IMR-90 (cell line): Measurements from ENCODE around the gene PALS1. TPM values are rescaled to one million over a fixed set of nuclear protein-coding genes. Genes with fewer than 3 reads are reported as not detected.

Experiments used
- ATAC-seq: fragments of 200-7000 bp; cut with Tn5 transposase; 2 replicates; pipeline ENCODE4 v1.9.1; 2020; ENCODE audit warnings: low read depth, mild to moderate bottlenecking, moderate library complexity
- BruUV-seq: library from RNA; stranded (reverse); fragments of 400-500 nt; replicated peaks from 2 replicates; lab custom pipeline; 2021; lab: Mats Ljungman, UMichigan
- CTCF ChIA-PET: fragments of 300-600 bp; formaldehyde crosslinking; extraction: SDS; loops from one replicate; lab custom pipeline; 2021; ENCODE audit warnings: antibody characterized with exemption; lab: Yijun Ruan, JAX
- POLR2A ChIA-PET: fragments of 300-600 bp; sonication (Branson Sonifier 250); formaldehyde crosslinking; loops from one replicate; lab custom pipeline; 2022; ENCODE audit warnings: antibody characterized with exemption; ENCODE audit not compliant: unreplicated experiment; lab: Charles Lee
- DNase-seq: peaks from one replicate; pipeline ENCODE4 v3.0.0; 2013
- H2AFZ ChIP-seq: replicated peaks from 2 replicates; pipeline ENCODE3; 2013; ENCODE audit warnings: low read length, mild to moderate bottlenecking; ENCODE audit not compliant: poor library complexity
- H2AK5ac ChIP-seq: 2 replicates; pipeline ENCODE4 v1.6.1; 2013; ENCODE audit warnings: low read depth, low read length, inconsistent platforms
- H2AK9ac ChIP-seq: replicated peaks from 2 replicates; pipeline ENCODE3; 2013; ENCODE audit warnings: mild to moderate bottlenecking, low read depth, low read length, moderate library complexity; ENCODE audit not compliant: poor library complexity
- H2BK120ac ChIP-seq: 2 replicates; pipeline ENCODE4 v1.6.1; 2013; ENCODE audit warnings: low read depth, low read length, inconsistent platforms
- H2BK15ac ChIP-seq: 3 replicates; pipeline ENCODE4 v1.6.1; 2013; ENCODE audit warnings: low read depth, low read length, inconsistent platforms
- H2BK20ac ChIP-seq: 2 replicates; pipeline ENCODE4 v1.6.1; 2013; ENCODE audit warnings: low read depth, mild to moderate bottlenecking, inconsistent platforms, low read length, moderate library complexity
- H2BK5ac ChIP-seq: 2 replicates; pipeline ENCODE4 v1.6.1; 2013; ENCODE audit warnings: mild to moderate bottlenecking, low read depth, low read length, inconsistent platforms; ENCODE audit not compliant: poor library complexity, severe bottlenecking
- H3K14ac ChIP-seq: replicated peaks from 2 replicates; pipeline ENCODE4 v1.6.1; 2013; ENCODE audit warnings: low read depth, low read length, inconsistent platforms
- H3K18ac ChIP-seq: 2 replicates; pipeline ENCODE4 v1.6.1; 2013; ENCODE audit warnings: low read depth, low read length, control low read depth
- H3K23ac ChIP-seq: 2 replicates; pipeline ENCODE4 v1.6.1; 2013; ENCODE audit warnings: low read depth, low read length, inconsistent platforms
- H3K27ac ChIP-seq: 2 replicates; pipeline ENCODE4 v1.5.1; 2013; ENCODE audit warnings: mild to moderate bottlenecking, control low read depth, low read length; ENCODE audit not compliant: insufficient read depth
- H3K27me3 ChIP-seq: 2 replicates; pipeline ENCODE4 v1.6.1; 2013; ENCODE audit warnings: low read length; ENCODE audit not compliant: control insufficient read depth, insufficient read depth
- H3K36me3 ChIP-seq: 2 replicates; pipeline ENCODE4 v1.6.1; 2013; ENCODE audit warnings: low read length, mixed read lengths; ENCODE audit not compliant: control insufficient read depth, insufficient read depth
- H3K4ac ChIP-seq: 2 replicates; pipeline ENCODE4 v1.6.1; 2013; ENCODE audit warnings: low read depth, low read length, inconsistent platforms
- H3K4me1 ChIP-seq: 2 replicates; pipeline ENCODE4 v1.6.1; 2013; ENCODE audit warnings: low read length, mixed read lengths; ENCODE audit not compliant: control insufficient read depth, insufficient read depth
- H3K4me2 ChIP-seq: 2 replicates; pipeline ENCODE4 v1.6.1; 2013; ENCODE audit warnings: low read depth, mild to moderate bottlenecking, control low read depth, low read length, moderate library complexity
- H3K4me3 ChIP-seq: 2 replicates; pipeline ENCODE4 v1.5.1; 2013; ENCODE audit warnings: low read depth, mild to moderate bottlenecking, control low read depth, low read length, moderate library complexity; ENCODE audit not compliant: insufficient read depth
- H3K56ac ChIP-seq: 2 replicates; pipeline ENCODE4 v1.6.1; 2013; ENCODE audit warnings: low read length, inconsistent platforms; ENCODE audit not compliant: insufficient read depth; ENCODE audit errors: extremely low read depth
- H3K79me1 ChIP-seq, 2 experiments: 2 replicates each; pipeline ENCODE4 v1.6.1; 2013; ENCODE audit warnings: low read length in 2 of 2, inconsistent platforms in 1 of 2, low read depth in 1 of 2
- H3K9ac ChIP-seq: 2 replicates; pipeline ENCODE4 v1.6.1; 2013; ENCODE audit warnings: low read depth, low read length, control low read depth
- H3K9me1 ChIP-seq: 2 replicates; pipeline ENCODE4 v1.6.1; 2013; ENCODE audit warnings: low read length, inconsistent platforms; ENCODE audit not compliant: insufficient read depth
- H3K9me3 ChIP-seq: 2 replicates; pipeline ENCODE4 v1.6.1; 2013; ENCODE audit warnings: low read length; ENCODE audit not compliant: control insufficient read depth, insufficient read depth
- H4K20me1 ChIP-seq: 2 replicates; pipeline ENCODE4 v1.6.1; 2013; ENCODE audit warnings: low read length, inconsistent platforms; ENCODE audit not compliant: insufficient read depth
- H4K5ac ChIP-seq: 2 replicates; pipeline ENCODE4 v1.6.1; 2013; ENCODE audit warnings: mild to moderate bottlenecking, low read depth, low read length, control low read depth
- H4K8ac ChIP-seq, 2 experiments: 2 replicates each; pipeline ENCODE4 v1.6.1; 2013; ENCODE audit warnings: low read depth in 2 of 2, low read length in 2 of 2, control low read depth in 1 of 2, inconsistent platforms in 1 of 2
- H4K91ac ChIP-seq: 2 replicates; pipeline ENCODE4 v1.6.1; 2013; ENCODE audit warnings: low read depth, low read length, inconsistent platforms; ENCODE audit not compliant: insufficient read depth
- CEBPB ChIP-seq: IDR thresholded peaks from 2 replicates; pipeline ENCODE4 v1.6.1; 2012; ENCODE audit warnings: low read depth, low read length, improper control_type of control experiment
- CHD1 ChIP-seq: IDR thresholded peaks from 2 replicates; pipeline ENCODE4 v1.6.1; 2012; ENCODE audit warnings: low read depth, low read length, improper control_type of control experiment
- FOS ChIP-seq: fragments of 150-350 bp; IDR thresholded peaks from 2 replicates; pipeline ENCODE4 v1.6.1; 2016; ENCODE audit warnings: low read depth, low read length
- MAFK ChIP-seq: IDR thresholded peaks from 2 replicates; pipeline ENCODE4 v1.6.1; 2012; ENCODE audit warnings: low read depth, low read length, improper control_type of control experiment
- MAZ ChIP-seq: IDR thresholded peaks from 2 replicates; pipeline ENCODE4 v1.6.1; 2012; ENCODE audit warnings: low read depth, mild to moderate bottlenecking, low read length, improper control_type of control experiment, moderate library complexity, borderline replicate concordance
- MXI1 ChIP-seq: IDR thresholded peaks from 2 replicates; pipeline ENCODE4 v1.6.1; 2012; ENCODE audit warnings: low read depth, mild to moderate bottlenecking, low read length, moderate library complexity, borderline replicate concordance
- NFE2L2 ChIP-seq: fragments of 150-350 bp; IDR thresholded peaks from 2 replicates; pipeline ENCODE4 v1.6.1; 2016; ENCODE audit warnings: low read depth, mild to moderate bottlenecking, low read length
- POLR2A ChIP-seq: IDR thresholded peaks from 2 replicates; pipeline ENCODE4 v1.6.1; 2012; ENCODE audit warnings: mild to moderate bottlenecking, low read depth, low read length
- RAD21 ChIP-seq: IDR thresholded peaks from 2 replicates; pipeline ENCODE4 v1.6.1; 2012; ENCODE audit warnings: low read length, improper control_type of control experiment
- RCOR1 ChIP-seq: IDR thresholded peaks from 2 replicates; pipeline ENCODE4 v1.6.1; 2012; ENCODE audit warnings: mild to moderate bottlenecking, low read length, improper control_type of control experiment; ENCODE audit not compliant: insufficient replicate concordance
- RFX5 ChIP-seq: IDR thresholded peaks from 2 replicates; pipeline ENCODE4 v1.8.0; 2012; ENCODE audit warnings: low read depth, mild to moderate bottlenecking, low read length, moderate library complexity
- SMC3 ChIP-seq: fragments of 150-350 bp; IDR thresholded peaks from 2 replicates; pipeline ENCODE4 v1.6.1; 2016; ENCODE audit warnings: low read depth, mild to moderate bottlenecking, antibody characterized with exemption, low read length, moderate library complexity
- WGBS, 2 experiments: methylation state at CpG; one replicate each; pipeline versions ENCODE4 v1.1.5 to v1.1.7; 2013; ENCODE audit warnings: missing lambda C conversion rate in 2 of 2; ENCODE audit not compliant: insufficient read length in 1 of 2; ENCODE audit errors: extremely low coverage in 2 of 2; 5-methylcytosine and 5-hydroxymethylcytosine counted together
- dilution Hi-C: fragments of 300-500 bp; cut with HindIII; formaldehyde crosslinking; loops from one replicate; pipeline ENCODE4 v1.14.3; 2018; ENCODE audit warnings: low sequenced_read_pairs; ENCODE audit not compliant: unreplicated experiment
- in situ Hi-C: fragments of 300-500 bp; cut with MboI; formaldehyde crosslinking; loops from 3 replicates; pipeline ENCODE4 v1.14.3; 2019; ENCODE audit warnings: low sequenced_read_pairs, inconsistent platforms, mixed read lengths
- intact Hi-C: fragments of 100-400 bp; cut with micrococcal nuclease; formaldehyde crosslinking; loops from 2 replicates; pipeline ENCODE4 v1.10.0; 2022
- polyA plus RNA-seq, 3 experiments: library from polyadenylated mRNA; depleted of rRNA; stranded (reverse); fragments of >200 nt; gene quantifications; 2 replicates each; pipeline ENCODE4 v1.2.3, GENCODE V29; 2012; ENCODE audit warnings: low replicate concordance in 1 of 3
- total RNA-seq: library from RNA; depleted of rRNA; stranded (reverse); fragments of >200 nt; gene quantifications from 2 replicates; pipeline ENCODE4 v1.2.3, GENCODE V29; 2012
- TF ChIP-seq, protein P1 (sequence below): conservative IDR thresholded peaks from 2 replicates; pipeline ENCODE4 v1.5.1; 2012; ENCODE audit warnings: mild to moderate bottlenecking, low read depth, low read length, improper control_type of control experiment
- TF ChIP-seq, protein P2 (sequence below): fragments of 150-350 bp; IDR thresholded peaks from 2 replicates; pipeline ENCODE4 v1.6.1; 2016; ENCODE audit warnings: low read depth, mild to moderate bottlenecking, low read length, moderate library complexity, borderline replicate concordance
- TF ChIP-seq, protein P3 (sequence below): fragments of 150-350 bp; IDR thresholded peaks from 2 replicates; pipeline ENCODE4 v1.6.1; 2017; ENCODE audit warnings: mild to moderate bottlenecking, antibody characterized with exemption, low read length, low read depth

Gene PALS1
- total and polyA plus RNA-seq, 2 of the 4 experiments (the other 2 are of a cell fraction), result 17.7 to 40.1 TPM

DNA sequence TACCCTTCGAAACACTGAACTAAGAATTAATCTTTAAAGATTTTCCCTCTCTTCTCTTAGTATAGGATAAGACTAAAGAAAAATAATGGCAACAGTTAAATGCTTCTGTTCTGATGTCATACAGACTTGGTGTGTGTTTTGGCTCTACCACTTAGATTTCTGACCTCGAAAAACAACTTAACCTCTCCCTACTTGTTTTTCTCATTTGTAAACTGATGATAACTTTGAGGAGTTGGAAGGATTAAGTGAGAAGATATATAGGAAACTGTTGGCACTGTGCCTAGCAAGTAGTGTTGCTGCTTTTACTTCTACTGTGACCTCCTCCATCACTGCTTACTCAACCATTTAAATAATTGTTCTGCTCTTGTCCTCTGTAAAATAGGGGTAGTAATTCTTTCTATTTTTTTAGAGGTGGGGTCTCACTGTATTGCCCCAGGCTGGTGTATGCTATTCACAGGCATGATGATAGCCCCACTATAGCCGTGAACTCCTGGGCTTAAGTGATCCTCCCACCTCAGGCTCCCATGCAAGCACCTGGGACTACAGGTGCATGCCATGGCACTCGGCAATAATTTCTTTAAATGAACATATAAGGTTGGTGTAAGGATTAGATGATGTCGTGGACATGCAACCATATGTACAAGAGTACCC lies 22.4 kb downstream of the PALS1 start:
- ATAC-seq (peak; percentile 85), DNase-seq (peak; percentile 87)
- H3K56ac ChIP-seq, result no peak overlapping the region
- H4K8ac ChIP-seq, result no peak overlapping the region
- no peaks in the 10 kb centered on the region for H3K9me3 ChIP-seq
- no peak overlapping the region for H3K4me3 ChIP-seq
- peaks cover 13% of the 10 kb centered on the region for H3K9me1 ChIP-seq
- peaks cover 7% of the 10 kb centered on the region for H3K4me1 ChIP-seq
- H3K14ac ChIP-seq, result 0 out of 2 replicates have a peak overlapping the region, but pooled peaks have one; percentile 53
- H3K36me3 ChIP-seq, result no peaks in the 10 kb centered on the region
- no TSS peak for BruUV-seq
- H2AK9ac ChIP-seq, result no peak overlapping the region
- no peak overlapping the region for H4K5ac ChIP-seq
- peak overlapping the region; percentile 38; the same call in 1 of the 2 replicates for H3K27ac ChIP-seq
- H2BK15ac ChIP-seq, result no peak overlapping the region
- H3K18ac ChIP-seq, result 0 out of 2 replicates have a peak overlapping the region, but pooled peaks have one; percentile 10
- peaks cover 7 to 61% of the 10 kb centered on the region in 2 experiments for H3K79me1 ChIP-seq
- H4K91ac ChIP-seq, result no peak overlapping the region
- ChIA-PET POLR2A (no interaction called here), CTCF (interaction anchor here (1.0 kb wide), 1 partner anchor 22 kb away, joined by 3 read pairs; no protein-coding TSS in a partner anchor)
- H2AFZ ChIP-seq, result no peak overlapping the region
- peak overlapping the region; percentile 7 for H2BK5ac ChIP-seq
- in situ Hi-C loops, result no loop called here
- H3K27me3 ChIP-seq, result no peaks in the 10 kb centered on the region
- peak overlapping the region; percentile 64 for H3K4me2 ChIP-seq
- 0% methylated on average over 1 of the region's 5 CpGs; no CpG with 5 or more reads in 1 of the 2 experiments for WGBS, 2 experiments
- H3K23ac ChIP-seq, result no peak overlapping the region
- no peak overlapping the region for H3K4ac ChIP-seq
- peaks cover 52% of the 10 kb centered on the region for H4K20me1 ChIP-seq
- peak overlapping the region; percentile 30; the same call in 1 of the 2 replicates for H2BK120ac ChIP-seq
- intact Hi-C loops, result no loop called here
- H2AK5ac ChIP-seq, result no peak overlapping the region
- H2BK20ac ChIP-seq, result no peak overlapping the region
- no peak overlapping the region for H3K9ac ChIP-seq
- dilution Hi-C loops, result no loop called here
- TF ChIP-seq POLR2A, result no peak
- TF ChIP-seq RCOR1, result no peak
- no peak for TF ChIP-seq NFE2L2
- no peak for TF ChIP-seq CHD1
- no peak for TF ChIP-seq FOS
- TF ChIP-seq MAZ, result no peak
- no peak for TF ChIP-seq RFX5
- TF ChIP-seq MAFK, result no peak
- TF ChIP-seq, protein P1, sequence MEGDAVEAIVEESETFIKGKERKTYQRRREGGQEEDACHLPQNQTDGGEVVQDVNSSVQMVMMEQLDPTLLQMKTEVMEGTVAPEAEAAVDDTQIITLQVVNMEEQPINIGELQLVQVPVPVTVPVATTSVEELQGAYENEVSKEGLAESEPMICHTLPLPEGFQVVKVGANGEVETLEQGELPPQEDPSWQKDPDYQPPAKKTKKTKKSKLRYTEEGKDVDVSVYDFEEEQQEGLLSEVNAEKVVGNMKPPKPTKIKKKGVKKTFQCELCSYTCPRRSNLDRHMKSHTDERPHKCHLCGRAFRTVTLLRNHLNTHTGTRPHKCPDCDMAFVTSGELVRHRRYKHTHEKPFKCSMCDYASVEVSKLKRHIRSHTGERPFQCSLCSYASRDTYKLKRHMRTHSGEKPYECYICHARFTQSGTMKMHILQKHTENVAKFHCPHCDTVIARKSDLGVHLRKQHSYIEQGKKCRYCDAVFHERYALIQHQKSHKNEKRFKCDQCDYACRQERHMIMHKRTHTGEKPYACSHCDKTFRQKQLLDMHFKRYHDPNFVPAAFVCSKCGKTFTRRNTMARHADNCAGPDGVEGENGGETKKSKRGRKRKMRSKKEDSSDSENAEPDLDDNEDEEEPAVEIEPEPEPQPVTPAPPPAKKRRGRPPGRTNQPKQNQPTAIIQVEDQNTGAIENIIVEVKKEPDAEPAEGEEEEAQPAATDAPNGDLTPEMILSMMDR, result no peak
- no peak for TF ChIP-seq RAD21
- TF ChIP-seq CEBPB, result no peak
- TF ChIP-seq SMC3, result no peak
- no peak for TF ChIP-seq MXI1
- TF ChIP-seq, protein P2, sequence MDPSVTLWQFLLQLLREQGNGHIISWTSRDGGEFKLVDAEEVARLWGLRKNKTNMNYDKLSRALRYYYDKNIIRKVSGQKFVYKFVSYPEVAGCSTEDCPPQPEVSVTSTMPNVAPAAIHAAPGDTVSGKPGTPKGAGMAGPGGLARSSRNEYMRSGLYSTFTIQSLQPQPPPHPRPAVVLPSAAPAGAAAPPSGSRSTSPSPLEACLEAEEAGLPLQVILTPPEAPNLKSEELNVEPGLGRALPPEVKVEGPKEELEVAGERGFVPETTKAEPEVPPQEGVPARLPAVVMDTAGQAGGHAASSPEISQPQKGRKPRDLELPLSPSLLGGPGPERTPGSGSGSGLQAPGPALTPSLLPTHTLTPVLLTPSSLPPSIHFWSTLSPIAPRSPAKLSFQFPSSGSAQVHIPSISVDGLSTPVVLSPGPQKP, result no peak
- TF ChIP-seq, protein P3, sequence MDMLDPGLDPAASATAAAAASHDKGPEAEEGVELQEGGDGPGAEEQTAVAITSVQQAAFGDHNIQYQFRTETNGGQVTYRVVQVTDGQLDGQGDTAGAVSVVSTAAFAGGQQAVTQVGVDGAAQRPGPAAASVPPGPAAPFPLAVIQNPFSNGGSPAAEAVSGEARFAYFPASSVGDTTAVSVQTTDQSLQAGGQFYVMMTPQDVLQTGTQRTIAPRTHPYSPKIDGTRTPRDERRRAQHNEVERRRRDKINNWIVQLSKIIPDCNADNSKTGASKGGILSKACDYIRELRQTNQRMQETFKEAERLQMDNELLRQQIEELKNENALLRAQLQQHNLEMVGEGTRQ, result no peak
